ENCODE measurements around the gene NECTIN1. TPM values are rescaled to one million over a fixed set of nuclear protein-coding genes. Genes with fewer than 3 reads are reported as not detected.

NECTIN1 gene
- total RNA-seq: under 1 TPM; 0.53 to 0.98 TPM

GRCh38 chr11:119728651-119729580, at the start of gene NECTIN1:
Gene NECTIN1 (minus strand): TSS chr11:119729200. CDS start chr11:119728553, 647 bp downstream.
- Mint-ChIP-seq H3K4me1 (peaks cover 12% of the 10 kb centered on the region), H3K27ac (no peak within 1 kb of the TSS)

GRCh38 chr11:119778391-119779194, 49.6 kb upstream of the NECTIN1 start:
- CTCF ChIA-PET: no interaction called here
- H3K4me3 Mint-ChIP-seq: no peak overlapping the region
- H3K36me3 Mint-ChIP-seq: no peaks in the 10 kb centered on the region
- H3K9me3 Mint-ChIP-seq (ENCODE audit: low read depth): no peaks in the 10 kb centered on the region
- no peak for ATAC-seq
- DNase-seq: no peak
- H3K27me3 Mint-ChIP-seq: peaks cover 16% of the 10 kb centered on the region
- no peak overlapping the region for H3K27ac Mint-ChIP-seq
- no peaks in the 10 kb centered on the region for H3K4me1 Mint-ChIP-seq

More at GRCh38 chr11:119728651-119729580, at the start of gene NECTIN1:
- Mint-ChIP-seq H3K4me3 (peak within 1 kb of the TSS; percentile 65), H3K36me3 (no peaks in the 10 kb centered on the region), H3K9me3 (ENCODE audit: low read depth) (no peaks in the 10 kb centered on the region), H3K27me3 (peaks cover 66% of the 10 kb centered on the region)
- CTCF ChIA-PET: interaction anchor here (0.5 to 4.1 kb wide), 44 partner anchors 9 to 575 kb away, joined by 3 to 83 read pairs (median 4); no protein-coding TSS in a partner anchor
- peak; percentile 85 for DNase-seq
- ATAC-seq: peak; percentile 91

DNA sequence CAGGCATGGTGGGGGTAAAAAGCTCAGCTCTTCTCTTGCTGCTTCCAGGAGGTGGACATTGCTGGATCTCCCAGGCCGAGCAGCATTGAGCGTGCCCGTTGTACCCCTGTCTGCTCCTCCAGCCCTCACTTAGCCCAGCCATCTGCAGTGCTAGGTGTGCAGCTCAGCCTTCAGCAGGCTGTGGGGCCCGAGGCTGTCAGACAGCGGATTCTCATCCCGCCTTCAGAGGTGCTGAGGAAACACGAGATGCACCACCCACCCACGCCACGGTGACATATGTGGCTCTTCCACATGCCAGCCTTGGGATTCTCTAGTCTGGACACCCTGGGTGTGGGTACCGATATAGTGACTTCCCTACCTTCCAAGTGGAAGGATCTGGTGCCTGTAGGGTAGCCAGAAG, 48.9 kb upstream of the NECTIN1 start:
- Mint-ChIP-seq H3K27ac (no peak overlapping the region), H3K27me3 (peaks cover 16% of the 10 kb centered on the region), H3K4me3 (no peak overlapping the region), H3K4me1 (no peaks in the 10 kb centered on the region), H3K9me3 (ENCODE audit: low read depth) (no peaks in the 10 kb centered on the region), H3K36me3 (no peaks in the 10 kb centered on the region)
- no peak for ATAC-seq
- no peak for DNase-seq
- CTCF ChIA-PET: no interaction called here

GRCh38 chr11:119776651-119777050, 47.7 kb upstream of the NECTIN1 start:
- Mint-ChIP-seq H3K27ac (no peak overlapping the region), H3K9me3 (ENCODE audit: low read depth) (no peaks in the 10 kb centered on the region), H3K4me3 (no peak overlapping the region), H3K27me3 (peaks cover 11% of the 10 kb centered on the region), H3K36me3 (no peaks in the 10 kb centered on the region), H3K4me1 (no peaks in the 10 kb centered on the region)
- DNase-seq: no peak
- CTCF ChIA-PET: no interaction called here
- ATAC-seq: no peak

- Mint-ChIP-seq H3K9me3 (ENCODE audit: low read depth) (no peaks in the 10 kb centered on the region), H3K27ac (no peak overlapping the region), H3K4me1 (no peaks in the 10 kb centered on the region), H3K27me3 (peaks cover 11% of the 10 kb centered on the region), H3K4me3 (no peak overlapping the region), H3K36me3 (no peaks in the 10 kb centered on the region)
- ATAC-seq: no peak
- CTCF ChIA-PET: no interaction called here
- no peak for DNase-seq
Measured at GRCh38 chr11:119776031-119776636, 47.1 kb upstream of the NECTIN1 start.

GRCh38 chr11:119774172-119774763, 45.3 kb upstream of the NECTIN1 start:
- no peak overlapping the region for H3K27ac Mint-ChIP-seq
- H3K4me1 Mint-ChIP-seq: no peaks in the 10 kb centered on the region
- DNase-seq (peak; percentile 44), ATAC-seq (no peak)
- peaks cover 2% of the 10 kb centered on the region for H3K27me3 Mint-ChIP-seq
- CTCF ChIA-PET: no interaction called here
- H3K9me3 Mint-ChIP-seq (ENCODE audit: low read depth): no peaks in the 10 kb centered on the region
- H3K36me3 Mint-ChIP-seq: no peaks in the 10 kb centered on the region
- no peak overlapping the region for H3K4me3 Mint-ChIP-seq

- Mint-ChIP-seq H3K36me3 (no peaks in the 10 kb centered on the region), H3K9me3 (ENCODE audit: low read depth) (no peaks in the 10 kb centered on the region), H3K27ac (no peak overlapping the region), H3K4me1 (no peaks in the 10 kb centered on the region), H3K4me3 (no peak overlapping the region), H3K27me3 (peaks cover 10% of the 10 kb centered on the region)
- DNase-seq: no peak
- ATAC-seq: no peak
- CTCF ChIA-PET: no interaction called here
Measured at GRCh38 chr11:119772641-119773415, 43.8 kb upstream of the NECTIN1 start.

- CTCF ChIA-PET: no interaction called here
- peaks cover 14% of the 10 kb centered on the region for H3K27me3 Mint-ChIP-seq
- ATAC-seq: no peak
- DNase-seq: no peak
- no peak overlapping the region for H3K27ac Mint-ChIP-seq
- no peaks in the 10 kb centered on the region for H3K4me1 Mint-ChIP-seq
- no peaks in the 10 kb centered on the region for H3K36me3 Mint-ChIP-seq
- no peaks in the 10 kb centered on the region for H3K9me3 Mint-ChIP-seq (ENCODE audit: low read depth)
- H3K4me3 Mint-ChIP-seq: no peak overlapping the region
Measured at GRCh38 chr11:119772076-119772475, 43.1 kb upstream of the NECTIN1 start.

DNA sequence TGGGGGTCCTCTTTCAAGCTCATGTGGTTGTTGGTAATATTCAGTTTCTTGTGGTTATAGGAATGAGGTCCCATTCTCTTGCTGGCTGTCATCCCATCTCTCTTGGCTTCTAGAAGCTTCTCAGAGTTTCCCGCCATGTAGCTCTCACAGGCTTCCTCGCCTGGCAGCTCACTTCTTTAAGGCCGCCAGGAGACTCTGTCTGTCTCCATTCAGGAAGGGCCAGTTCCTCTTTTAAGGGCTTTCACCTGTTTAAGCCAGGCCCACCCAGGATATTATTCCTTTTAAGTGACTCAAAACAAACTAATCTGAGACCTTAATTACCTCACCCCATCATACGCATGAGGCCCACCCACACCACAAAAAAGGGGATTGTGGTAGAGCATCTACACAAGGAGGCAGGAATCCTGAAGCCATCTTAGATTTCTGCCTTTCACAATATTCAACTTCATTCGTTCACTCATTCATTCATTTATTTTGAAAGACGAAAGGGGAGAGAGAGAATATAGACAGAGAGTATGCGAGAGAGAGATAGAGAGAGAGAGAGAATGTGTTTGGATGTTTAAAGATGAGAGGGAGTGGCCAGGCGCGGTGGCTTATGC, 42.3 kb upstream of the NECTIN1 start:
- no peaks in the 10 kb centered on the region for H3K36me3 Mint-ChIP-seq

DNA sequence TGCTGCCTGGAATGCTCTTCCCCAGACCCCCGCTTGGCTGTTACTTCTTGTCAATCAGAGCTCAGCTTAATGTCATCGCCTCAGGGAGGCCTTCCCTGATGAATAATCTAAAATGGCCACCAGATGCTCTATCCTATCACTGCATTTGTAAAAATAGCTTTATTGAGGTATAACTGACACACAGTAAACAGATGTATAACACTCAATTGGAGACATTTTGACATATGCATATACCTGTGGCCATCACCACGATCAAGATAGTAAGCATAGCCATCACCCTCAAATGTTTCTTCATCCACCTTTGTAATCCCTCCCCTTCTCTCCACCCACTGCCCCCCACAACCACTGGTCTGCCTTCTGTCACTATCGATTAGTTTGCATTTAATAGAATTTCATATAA, 36.6 kb upstream of the NECTIN1 start:
- Mint-ChIP-seq H3K27ac (no peak overlapping the region), H3K36me3 (no peaks in the 10 kb centered on the region), H3K4me1 (no peaks in the 10 kb centered on the region), H3K9me3 (ENCODE audit: low read depth) (no peaks in the 10 kb centered on the region), H3K27me3 (peaks cover 21% of the 10 kb centered on the region), H3K4me3 (no peak overlapping the region)
- CTCF ChIA-PET: interaction anchor here (0.7 kb wide), 1 partner anchor 36 kb away, joined by 3 read pairs; no protein-coding TSS in a partner anchor
- DNase-seq (no peak), ATAC-seq (no peak)

More for the DNA sequence above, 42.3 kb upstream of the NECTIN1 start:
- no peak overlapping the region for H3K27ac Mint-ChIP-seq
- no peak overlapping the region for H3K4me3 Mint-ChIP-seq
- DNase-seq (no peak), ATAC-seq (no peak)
- CTCF ChIA-PET: interaction anchor here (1.1 kb wide), 1 partner anchor 50 kb away, joined by 3 read pairs; no protein-coding TSS in a partner anchor
- peaks cover 19% of the 10 kb centered on the region for H3K27me3 Mint-ChIP-seq
- no peaks in the 10 kb centered on the region for H3K9me3 Mint-ChIP-seq (ENCODE audit: low read depth)
- no peaks in the 10 kb centered on the region for H3K4me1 Mint-ChIP-seq

- DNase-seq: no peak
- no peaks in the 10 kb centered on the region for H3K4me1 Mint-ChIP-seq
- no peak overlapping the region for H3K4me3 Mint-ChIP-seq
- no peaks in the 10 kb centered on the region for H3K9me3 Mint-ChIP-seq (ENCODE audit: low read depth)
- H3K27ac Mint-ChIP-seq: no peak overlapping the region
- CTCF ChIA-PET: no interaction called here
- peaks cover 21% of the 10 kb centered on the region for H3K27me3 Mint-ChIP-seq
- ATAC-seq: no peak
- H3K36me3 Mint-ChIP-seq: no peaks in the 10 kb centered on the region
Measured at GRCh38 chr11:119764108-119764868, 35.3 kb upstream of the NECTIN1 start.

Measured in activated CD8-positive, alpha-beta memory T cell treated with anti-CD3 and anti-CD28 coated beads, Interleukin-2, amount 10 ng/mL, durations not matched to agents 7 days and 5 days (primary cell).